Type B pancreatic cell (in vitro differentiated cells): ENCODE results near the gene MRPS23. TPM values are rescaled to one million over a fixed set of nuclear protein-coding genes. Genes with fewer than 3 reads are reported as not detected.

Experiments
- DNase-seq: peaks from one replicate; pipeline ENCODE4 v3.0.0; 2021; ENCODE audit warnings: mixed read lengths; ENCODE audit not compliant: unreplicated experiment; ENCODE audit errors: extremely low spot score
- H3K27ac Mint-ChIP-seq: 2 replicates; pipeline ENCODE4 v1.8.0; 2021; ENCODE audit warnings: mild to moderate bottlenecking, mixed read lengths
- H3K27me3 Mint-ChIP-seq: 2 replicates; pipeline ENCODE4 v1.8.0; 2021; ENCODE audit warnings: mixed read lengths
- H3K36me3 Mint-ChIP-seq: 2 replicates; pipeline ENCODE4 v1.8.0; 2021; ENCODE audit warnings: mixed read lengths
- H3K4me1 Mint-ChIP-seq: one replicate; pipeline ENCODE4 v1.8.0; 2021; ENCODE audit warnings: mixed read lengths; ENCODE audit not compliant: unreplicated experiment
- H3K4me3 Mint-ChIP-seq: 2 replicates; pipeline ENCODE4 v1.8.0; 2021; ENCODE audit warnings: mild to moderate bottlenecking, mixed read lengths
- H3K9me3 Mint-ChIP-seq: 2 replicates; pipeline ENCODE4 v1.8.0; 2021; ENCODE audit warnings: mixed read lengths
- total RNA-seq: library from RNA; stranded (reverse); gene quantifications from 2 replicates; pipeline ENCODE4 v1.2.1, GENCODE V29; 2021; ENCODE audit warnings: low replicate concordance
- TF ChIP-seq, protein P1 (sequence below): fragments of 200-600 bp; sonication (generic); conservative IDR thresholded peaks from 2 replicates; pipeline ENCODE4 v1.5.0; 2021; ENCODE audit warnings: antibody characterized with exemption, mild to moderate bottlenecking

Gene MRPS23
- total RNA-seq, 1 donor from 2014 or later, result 46.9 TPM

DNA sequence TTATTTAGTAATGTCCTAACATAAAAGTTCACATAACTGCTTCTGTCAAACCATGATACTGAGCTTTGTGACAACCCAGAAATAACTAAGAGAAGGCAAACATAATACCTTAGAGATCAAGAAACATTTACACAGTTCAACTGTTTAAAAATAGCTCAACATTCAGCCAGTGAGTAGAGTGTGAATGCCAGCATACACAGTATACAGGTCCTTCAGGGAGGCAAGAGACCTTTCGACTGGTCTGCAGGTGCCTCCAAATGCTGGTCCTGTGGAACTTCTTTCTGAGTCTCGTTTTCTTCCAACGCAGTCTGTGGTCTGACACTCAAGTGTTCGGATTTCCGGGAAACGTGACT is 10.3 kb downstream of the MRPS23 start:
- no peaks in the 10 kb centered on the region for H3K4me1 Mint-ChIP-seq
- no peaks in the 10 kb centered on the region for H3K27me3 Mint-ChIP-seq
- no peak for DNase-seq
- H3K9me3 Mint-ChIP-seq, result no peaks in the 10 kb centered on the region
- TF ChIP-seq, protein P1, sequence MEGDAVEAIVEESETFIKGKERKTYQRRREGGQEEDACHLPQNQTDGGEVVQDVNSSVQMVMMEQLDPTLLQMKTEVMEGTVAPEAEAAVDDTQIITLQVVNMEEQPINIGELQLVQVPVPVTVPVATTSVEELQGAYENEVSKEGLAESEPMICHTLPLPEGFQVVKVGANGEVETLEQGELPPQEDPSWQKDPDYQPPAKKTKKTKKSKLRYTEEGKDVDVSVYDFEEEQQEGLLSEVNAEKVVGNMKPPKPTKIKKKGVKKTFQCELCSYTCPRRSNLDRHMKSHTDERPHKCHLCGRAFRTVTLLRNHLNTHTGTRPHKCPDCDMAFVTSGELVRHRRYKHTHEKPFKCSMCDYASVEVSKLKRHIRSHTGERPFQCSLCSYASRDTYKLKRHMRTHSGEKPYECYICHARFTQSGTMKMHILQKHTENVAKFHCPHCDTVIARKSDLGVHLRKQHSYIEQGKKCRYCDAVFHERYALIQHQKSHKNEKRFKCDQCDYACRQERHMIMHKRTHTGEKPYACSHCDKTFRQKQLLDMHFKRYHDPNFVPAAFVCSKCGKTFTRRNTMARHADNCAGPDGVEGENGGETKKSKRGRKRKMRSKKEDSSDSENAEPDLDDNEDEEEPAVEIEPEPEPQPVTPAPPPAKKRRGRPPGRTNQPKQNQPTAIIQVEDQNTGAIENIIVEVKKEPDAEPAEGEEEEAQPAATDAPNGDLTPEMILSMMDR, result no peak
- no peak overlapping the region for H3K4me3 Mint-ChIP-seq
- peaks cover 16% of the 10 kb centered on the region for H3K36me3 Mint-ChIP-seq
- H3K27ac Mint-ChIP-seq, result no peak overlapping the region

DNA sequence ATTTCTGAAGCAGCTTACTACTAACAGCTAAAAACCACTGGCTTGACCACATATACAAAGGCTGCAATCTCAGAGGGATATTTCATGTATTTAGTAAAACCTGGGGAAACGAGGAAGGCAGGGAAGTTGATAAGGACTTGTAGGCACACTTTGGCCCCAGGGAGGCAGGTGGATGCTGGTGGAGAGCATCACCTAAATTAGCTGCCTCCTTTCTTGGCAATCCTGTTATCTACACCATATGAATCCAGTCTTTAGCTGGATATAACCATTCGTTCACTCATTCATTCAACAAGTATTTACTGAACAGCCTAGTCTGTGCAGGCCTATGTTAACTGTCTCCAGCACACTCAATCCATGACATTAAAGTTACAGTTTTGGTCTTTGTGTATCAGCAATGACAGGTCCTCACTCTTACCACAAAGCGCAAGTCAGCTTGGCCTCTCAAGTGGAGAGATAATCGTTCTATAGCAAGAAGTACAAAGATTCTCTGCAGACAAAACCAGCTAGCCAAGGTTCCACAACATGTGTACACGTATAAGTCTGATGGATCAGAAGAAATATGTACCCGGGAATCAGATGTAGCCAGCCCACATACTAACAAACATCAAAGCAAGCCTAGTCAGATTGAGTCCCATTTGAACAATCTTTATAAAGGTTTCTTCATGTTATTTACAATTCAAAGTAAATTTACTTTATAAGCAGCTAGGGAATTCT is 10.8 kb downstream of the MRPS23 start:
- no peaks in the 10 kb centered on the region for H3K9me3 Mint-ChIP-seq
- H3K27ac Mint-ChIP-seq, result no peak overlapping the region
- no peaks in the 10 kb centered on the region for H3K27me3 Mint-ChIP-seq
- H3K4me3 Mint-ChIP-seq, result no peak overlapping the region
- TF ChIP-seq, protein P1, result no peak
- H3K4me1 Mint-ChIP-seq, result no peaks in the 10 kb centered on the region
- no peak for DNase-seq
- H3K36me3 Mint-ChIP-seq, result peaks cover 16% of the 10 kb centered on the region

- H3K4me1 Mint-ChIP-seq, result no peaks in the 10 kb centered on the region
- DNase-seq, result no peak
- H3K9me3 Mint-ChIP-seq, result no peaks in the 10 kb centered on the region
- H3K4me3 Mint-ChIP-seq, result no peak overlapping the region
- H3K36me3 Mint-ChIP-seq, result peaks cover 16% of the 10 kb centered on the region
- TF ChIP-seq, protein P1, result no peak
- H3K27me3 Mint-ChIP-seq, result no peaks in the 10 kb centered on the region
- H3K27ac Mint-ChIP-seq, result no peak overlapping the region
Observed at GRCh38 chr17:57838453-57838852, 11.4 kb downstream of the MRPS23 start.

- Mint-ChIP-seq H3K27me3 (peaks cover 10% of the 10 kb centered on the region), H3K36me3 (peaks cover 8% of the 10 kb centered on the region)
Observed at GRCh38 chr17:57835333-57835900, 14.4 kb downstream of the MRPS23 start.

GRCh38 chr17:57834146-57834741 is 15.6 kb downstream of the MRPS23 start:
- TF ChIP-seq, protein P1, result no peak
- H3K27ac Mint-ChIP-seq, result no peak overlapping the region
- no peak for DNase-seq
- peak overlapping the region; percentile 25 for H3K4me3 Mint-ChIP-seq
- no peaks in the 10 kb centered on the region for H3K4me1 Mint-ChIP-seq
- H3K36me3 Mint-ChIP-seq, result peaks cover 8% of the 10 kb centered on the region
- no peaks in the 10 kb centered on the region for H3K9me3 Mint-ChIP-seq
- H3K27me3 Mint-ChIP-seq, result peaks cover 11% of the 10 kb centered on the region

More at GRCh38 chr17:57835333-57835900, 14.4 kb downstream of the MRPS23 start:
- no peak for DNase-seq
- Mint-ChIP-seq H3K27ac (no peak overlapping the region), H3K9me3 (no peaks in the 10 kb centered on the region), H3K4me1 (no peaks in the 10 kb centered on the region), H3K4me3 (no peak overlapping the region)
- TF ChIP-seq, protein P1, result no peak
